ENCODE data around the gene TINAGL1. TPM values are rescaled to one million over a fixed set of nuclear protein-coding genes. Genes with fewer than 3 reads are reported as not detected.

The TINAGL1 gene
- total RNA-seq, 4 donors from 2014 or later, result 89.7 to 661 (median 197) TPM

DNA sequence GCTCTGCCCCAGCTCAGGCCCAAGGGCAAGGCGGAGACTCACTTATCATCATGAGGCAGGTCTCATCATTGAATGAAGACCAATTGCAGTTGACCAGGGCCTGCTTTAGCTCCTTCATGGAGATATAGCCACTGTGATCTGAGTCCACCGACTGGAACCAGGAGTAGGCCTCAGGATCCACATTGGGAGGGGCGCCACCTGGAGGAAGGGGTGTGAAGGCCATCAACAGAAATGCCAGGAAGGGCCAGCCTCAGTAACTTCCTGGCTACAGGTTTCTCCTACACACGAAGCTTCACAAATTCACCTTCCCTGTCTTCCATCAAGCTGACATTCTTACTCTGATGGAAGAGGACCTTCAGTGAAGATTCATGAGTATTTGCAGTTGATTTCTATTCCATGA, 56.8 kb downstream of the TINAGL1 start:
- no peak for ATAC-seq (ENCODE audit: low FRiP score)
- TF ChIP-seq, protein P1, sequence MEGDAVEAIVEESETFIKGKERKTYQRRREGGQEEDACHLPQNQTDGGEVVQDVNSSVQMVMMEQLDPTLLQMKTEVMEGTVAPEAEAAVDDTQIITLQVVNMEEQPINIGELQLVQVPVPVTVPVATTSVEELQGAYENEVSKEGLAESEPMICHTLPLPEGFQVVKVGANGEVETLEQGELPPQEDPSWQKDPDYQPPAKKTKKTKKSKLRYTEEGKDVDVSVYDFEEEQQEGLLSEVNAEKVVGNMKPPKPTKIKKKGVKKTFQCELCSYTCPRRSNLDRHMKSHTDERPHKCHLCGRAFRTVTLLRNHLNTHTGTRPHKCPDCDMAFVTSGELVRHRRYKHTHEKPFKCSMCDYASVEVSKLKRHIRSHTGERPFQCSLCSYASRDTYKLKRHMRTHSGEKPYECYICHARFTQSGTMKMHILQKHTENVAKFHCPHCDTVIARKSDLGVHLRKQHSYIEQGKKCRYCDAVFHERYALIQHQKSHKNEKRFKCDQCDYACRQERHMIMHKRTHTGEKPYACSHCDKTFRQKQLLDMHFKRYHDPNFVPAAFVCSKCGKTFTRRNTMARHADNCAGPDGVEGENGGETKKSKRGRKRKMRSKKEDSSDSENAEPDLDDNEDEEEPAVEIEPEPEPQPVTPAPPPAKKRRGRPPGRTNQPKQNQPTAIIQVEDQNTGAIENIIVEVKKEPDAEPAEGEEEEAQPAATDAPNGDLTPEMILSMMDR (IDR thresholded peaks at IDR 0.05), result no peak
- DNase-seq (ENCODE audit: low spot score), result no peak

Other genes with a start within 250 kb of the TINAGL1 start
- gene FABP3, start 203.4 kb upstream of the TINAGL1 start, total RNA-seq, result 10 to 100 TPM in 3 of 4 donors, 1 to 10 TPM in 1; 4.9 to 15.6 (median 12.9) TPM
- 10 to 100 TPM in 1 of 4 donors, 1 to 10 TPM in 3; 2.2 to 12.2 (median 5.4) TPM for gene SERINC2, start 163.3 kb upstream of the TINAGL1 start, total RNA-seq
- 1 to 10 TPM in 1 of 4 donors, not detected in 3; 1.6 TPM for gene HCRTR1, start 41.2 kb downstream of the TINAGL1 start, total RNA-seq
- gene PEF1, start 68.4 kb downstream of the TINAGL1 start, total RNA-seq, result 10 to 100 TPM; 54.7 to 73.5 (median 67.3) TPM
- 10 to 100 TPM; 17.4 to 69.2 (median 21.7) TPM for gene COL16A1, start 127.5 kb downstream of the TINAGL1 start, total RNA-seq
- 1 to 10 TPM in 3 of 4 donors, under 1 TPM in 1; 0.79 to 7.5 (median 3.3) TPM for gene ADGRB2, start 187.8 kb downstream of the TINAGL1 start, total RNA-seq
- gene SPOCD1, start 239.5 kb downstream of the TINAGL1 start, total RNA-seq, result 10 to 100 TPM in 2 of 4 donors, under 1 TPM in 1, not detected in 1; 0.63 to 23.9 (median 23.2) TPM